ENCODE data around the gene DNAH9. TPM values are rescaled to one million over a fixed set of nuclear protein-coding genes. Genes with fewer than 3 reads are reported as not detected.

The DNAH9 gene
- total and polyA plus RNA-seq, 2 of the 8 experiments (the other 6 are each of a cell fraction or from before 2014, with no cell fraction given): 0.21 to 0.86 TPM

DNA sequence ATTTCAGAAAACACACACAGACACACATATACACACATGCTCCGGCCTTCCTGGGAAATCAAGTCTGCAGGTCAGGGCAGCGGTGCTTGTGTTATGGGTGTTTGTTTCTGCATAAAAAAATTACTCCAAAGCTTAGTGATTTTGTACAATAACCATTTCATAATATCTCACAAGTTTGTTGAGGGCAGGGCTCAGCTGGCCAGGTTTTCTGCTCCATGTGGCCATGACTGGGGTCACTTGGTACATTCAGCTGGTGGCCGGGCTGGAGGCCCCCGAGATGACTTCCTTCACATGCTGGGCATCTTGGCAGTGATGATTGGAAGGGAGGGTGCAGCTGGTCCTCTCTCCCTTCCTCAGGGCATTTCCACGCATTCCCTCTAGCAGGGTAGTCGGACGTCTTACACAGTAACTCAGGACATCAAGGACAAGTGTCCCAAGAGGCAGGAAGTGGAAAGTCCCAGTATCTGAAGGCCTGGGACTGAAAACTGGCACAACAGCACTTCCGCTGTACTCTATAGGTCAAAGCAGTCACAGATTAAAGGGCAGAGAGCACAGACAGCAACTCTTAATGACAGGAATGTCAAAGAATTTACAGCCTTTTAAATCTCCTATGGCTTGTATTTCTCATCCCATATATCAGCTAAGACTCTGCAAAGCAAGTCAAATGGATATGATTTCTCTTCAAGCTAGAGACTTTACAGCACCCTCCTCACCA lies 271.6 kb downstream of the DNAH9 start:
- peaks cover 12 to 19% of the 10 kb centered on the region in 2 experiments; a peak in 3 of 4 replicates for H3K9me3 ChIP-seq (ENCODE audit: insufficient read depth in 2 of 2, low read depth in 1 of 2, low read length in 1 of 2)
- H2BK12ac ChIP-seq (ENCODE audit: low read depth, low read length): no peak overlapping the region
- H2BK15ac ChIP-seq (ENCODE audit: low read length): no peak overlapping the region
- H3K9ac ChIP-seq (replicated peaks in 1 of 4; ENCODE audit: extremely low read depth in 1 of 4, low read depth in 3 of 4, low read length in 3 of 4): no peak overlapping the region
- peaks cover 0 to 7% (median 0%) of the 10 kb centered on the region in 4 experiments; a peak in 1 of 8 replicates for H3K36me3 ChIP-seq (ENCODE audit: control insufficient read depth in 2 of 4, insufficient read depth in 4 of 4, low read length in 3 of 4)
- CTCF ChIA-PET (ENCODE audit: partially characterized antibody): interaction anchor here (0.5 to 1.1 kb wide), 4 partner anchors 66 to 994 kb away, joined by 3 read pairs; no protein-coding TSS in a partner anchor
- no peaks in the 10 kb centered on the region for H3K79me2 ChIP-seq (ENCODE audit: control insufficient read depth in 1 of 2, insufficient read depth in 2 of 2, low read length in 2 of 2)
- no peaks in the 10 kb centered on the region for H3K27me3 ChIP-seq (replicated peaks in 1 of 4; ENCODE audit: control insufficient read depth in 3 of 4, extremely low read depth in 1 of 4, insufficient read depth in 3 of 4, low read length in 3 of 4)
- H3K4me1 ChIP-seq (replicated peaks in 1 of 4; ENCODE audit: control insufficient read depth in 3 of 4, insufficient read depth in 4 of 4, low read length in 3 of 4): no peaks in the 10 kb centered on the region
- H3K56ac ChIP-seq (replicated peaks; ENCODE audit: insufficient read length, low read depth, low read length): no peak overlapping the region
- H3K23ac ChIP-seq (ENCODE audit: insufficient read length): no peak overlapping the region
- FAIRE-seq: no peak
- no peak overlapping the region for H3K14ac ChIP-seq (ENCODE audit: insufficient read length)
- no peak overlapping the region for H2BK20ac ChIP-seq (ENCODE audit: low read length)
- no peak overlapping the region for H2AFZ ChIP-seq (ENCODE audit: low read length)
- no peak overlapping the region for H4K5ac ChIP-seq (ENCODE audit: insufficient read length, low read depth, low read length)
- 86% methylated on average over 8 of the region's 8 CpGs; no CpG with 5 or more reads in 1 of the 2 experiments for WGBS, 2 experiments (ENCODE audit: extremely low coverage in 1 of 2, insufficient coverage in 1 of 2, insufficient read length in 1 of 2, insufficient replicate concordance in 2 of 2, low coverage in 1 of 2, low lambda C conversion rate in 2 of 2, missing lambda C conversion rate in 1 of 2)
- H2AK5ac ChIP-seq (ENCODE audit: low read depth, low read length): no peak overlapping the region
- H2BK120ac ChIP-seq (replicated peaks; ENCODE audit: low read depth, low read length): no peak overlapping the region
- H4K91ac ChIP-seq (replicated peaks; ENCODE audit: insufficient read length, low read length): no peak overlapping the region
- no peaks in the 10 kb centered on the region for H3K79me1 ChIP-seq (ENCODE audit: low read depth, low read length)
- H3K4me3 ChIP-seq (ENCODE audit: extremely low read depth in 1 of 4, insufficient read depth in 2 of 4, low read depth in 3 of 4, low read length in 4 of 4): no peak overlapping the region
- H3K4me2 ChIP-seq (ENCODE audit: insufficient read depth in 1 of 2, low read depth in 2 of 2, low read length in 2 of 2): no peak overlapping the region
- TF ChIP-seq BCL11A (IDR thresholded peaks at IDR 0.05; ENCODE audit: low read depth in 2 of 2, low read length in 2 of 2) (no peak), TBP (IDR thresholded peaks at IDR 0.05; ENCODE audit: low read depth, low read length) (no peak), ASH2L (IDR thresholded peaks at IDR 0.05; ENCODE audit: low read length) (no peak), TAF1 (IDR thresholded peaks at IDR 0.05; ENCODE audit: low read depth, low read length) (no peak)
- TF ChIP-seq, protein P1, sequence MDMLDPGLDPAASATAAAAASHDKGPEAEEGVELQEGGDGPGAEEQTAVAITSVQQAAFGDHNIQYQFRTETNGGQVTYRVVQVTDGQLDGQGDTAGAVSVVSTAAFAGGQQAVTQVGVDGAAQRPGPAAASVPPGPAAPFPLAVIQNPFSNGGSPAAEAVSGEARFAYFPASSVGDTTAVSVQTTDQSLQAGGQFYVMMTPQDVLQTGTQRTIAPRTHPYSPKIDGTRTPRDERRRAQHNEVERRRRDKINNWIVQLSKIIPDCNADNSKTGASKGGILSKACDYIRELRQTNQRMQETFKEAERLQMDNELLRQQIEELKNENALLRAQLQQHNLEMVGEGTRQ (IDR thresholded peaks at IDR 0.05; ENCODE audit: low read length): no peak
- TF ChIP-seq, protein P2, sequence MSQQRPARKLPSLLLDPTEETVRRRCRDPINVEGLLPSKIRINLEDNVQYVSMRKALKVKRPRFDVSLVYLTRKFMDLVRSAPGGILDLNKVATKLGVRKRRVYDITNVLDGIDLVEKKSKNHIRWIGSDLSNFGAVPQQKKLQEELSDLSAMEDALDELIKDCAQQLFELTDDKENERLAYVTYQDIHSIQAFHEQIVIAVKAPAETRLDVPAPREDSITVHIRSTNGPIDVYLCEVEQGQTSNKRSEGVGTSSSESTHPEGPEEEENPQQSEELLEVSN (IDR thresholded peaks at IDR 0.05): no peak
- H3K27ac ChIP-seq (ENCODE audit: low read depth, low read length): no peak overlapping the region
- DNase-seq (ENCODE audit: low read depth in 1 of 2, low spot score in 2 of 2): no peak
- POLR2A ChIA-PET (ENCODE audit: partially characterized antibody): no interaction called here
- no peaks in the 10 kb centered on the region for H3K23me2 ChIP-seq (ENCODE audit: low read depth, low read length)
- H3K18ac ChIP-seq (ENCODE audit: extremely low read depth, low read length): no peak overlapping the region
- H4K20me1 ChIP-seq (replicated peaks in 1 of 2; ENCODE audit: control insufficient read depth in 1 of 2, insufficient read depth in 2 of 2, low read length in 2 of 2): no peaks in the 10 kb centered on the region
- H3K4ac ChIP-seq (replicated peaks; ENCODE audit: insufficient read length, low read depth, low read length): no peak overlapping the region
- no peak overlapping the region for H2BK5ac ChIP-seq (ENCODE audit: low read depth, low read length)
- no peak overlapping the region for H4K8ac ChIP-seq (ENCODE audit: extremely low read depth, insufficient read depth, low read length)

Data from H1 (cell line).